MM.1S (cell line): ENCODE data around the gene MECP2.

Experiments
- EZH2 ChIP-seq: fragments of 300-600 bp; sonication (generic); optimal IDR thresholded peaks from 2 replicates; pipeline ENCODE3; 2017; ENCODE audit warnings: low read depth, mild to moderate bottlenecking, antibody characterized with exemption, low read length, mixed read lengths
- EZH2phosphoT487 ChIP-seq: fragments of 300-600 bp; sonication (generic); IDR thresholded peaks from 2 replicates; pipeline ENCODE4 v1.6.1; 2018; ENCODE audit warnings: antibody characterized with exemption, low read length
- TF ChIP-seq, protein P1 (sequence below): fragments of 300-600 bp; sonication (generic); IDR thresholded peaks from 2 replicates; pipeline ENCODE4 v1.5.1; 2016; ENCODE audit warnings: antibody characterized with exemption, low read length, mixed read lengths

DNA sequence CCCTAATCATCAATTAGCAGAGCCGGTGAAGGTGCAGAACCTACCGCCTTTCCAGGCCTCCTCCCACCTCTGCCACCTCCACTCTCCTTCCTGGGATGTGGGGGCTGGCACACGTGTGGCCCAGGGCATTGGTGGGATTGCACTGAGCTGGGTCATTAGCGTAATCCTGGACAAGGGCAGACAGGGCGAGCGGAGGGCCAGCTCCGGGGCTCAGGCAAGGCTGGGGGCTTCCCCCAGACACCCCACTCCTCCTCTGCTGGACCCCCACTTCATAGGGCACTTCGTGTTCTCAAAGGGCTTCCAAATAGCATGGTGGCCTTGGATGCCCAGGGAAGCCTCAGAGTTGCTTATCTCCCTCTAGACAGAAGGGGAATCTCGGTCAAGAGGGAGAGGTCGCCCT is 43.2 kb upstream of the MECP2 start:
- TF ChIP-seq, protein P1, sequence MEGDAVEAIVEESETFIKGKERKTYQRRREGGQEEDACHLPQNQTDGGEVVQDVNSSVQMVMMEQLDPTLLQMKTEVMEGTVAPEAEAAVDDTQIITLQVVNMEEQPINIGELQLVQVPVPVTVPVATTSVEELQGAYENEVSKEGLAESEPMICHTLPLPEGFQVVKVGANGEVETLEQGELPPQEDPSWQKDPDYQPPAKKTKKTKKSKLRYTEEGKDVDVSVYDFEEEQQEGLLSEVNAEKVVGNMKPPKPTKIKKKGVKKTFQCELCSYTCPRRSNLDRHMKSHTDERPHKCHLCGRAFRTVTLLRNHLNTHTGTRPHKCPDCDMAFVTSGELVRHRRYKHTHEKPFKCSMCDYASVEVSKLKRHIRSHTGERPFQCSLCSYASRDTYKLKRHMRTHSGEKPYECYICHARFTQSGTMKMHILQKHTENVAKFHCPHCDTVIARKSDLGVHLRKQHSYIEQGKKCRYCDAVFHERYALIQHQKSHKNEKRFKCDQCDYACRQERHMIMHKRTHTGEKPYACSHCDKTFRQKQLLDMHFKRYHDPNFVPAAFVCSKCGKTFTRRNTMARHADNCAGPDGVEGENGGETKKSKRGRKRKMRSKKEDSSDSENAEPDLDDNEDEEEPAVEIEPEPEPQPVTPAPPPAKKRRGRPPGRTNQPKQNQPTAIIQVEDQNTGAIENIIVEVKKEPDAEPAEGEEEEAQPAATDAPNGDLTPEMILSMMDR: no peak
- TF ChIP-seq EZH2: no peak
- TF ChIP-seq EZH2phosphoT487: no peak
